MM.1S (cell line): ENCODE results near the gene SLC40A1.

ENCODE experiments used
- CTCF ChIP-seq: fragments of 300-600 bp; sonication (generic); IDR thresholded peaks from 2 replicates; pipeline ENCODE4 v1.5.1; 2016; ENCODE audit warnings: antibody characterized with exemption, low read length, mixed read lengths
- EZH2 ChIP-seq: fragments of 300-600 bp; sonication (generic); optimal IDR thresholded peaks from 2 replicates; pipeline ENCODE3; 2017; ENCODE audit warnings: low read depth, mild to moderate bottlenecking, antibody characterized with exemption, low read length, mixed read lengths
- EZH2phosphoT487 ChIP-seq: fragments of 300-600 bp; sonication (generic); IDR thresholded peaks from 2 replicates; pipeline ENCODE4 v1.6.1; 2018; ENCODE audit warnings: antibody characterized with exemption, low read length

GRCh38 chr2:189548666-189549448 is 31.7 kb downstream of the SLC40A1 start:
- TF ChIP-seq CTCF = no peak
- no peak for TF ChIP-seq EZH2
- TF ChIP-seq EZH2phosphoT487 = no peak
